Liver (tissue), 9 donors: Measurements from ENCODE around the gene SCGB1C2. TPM values are rescaled to one million over a fixed set of nuclear protein-coding genes. Genes with fewer than 3 reads are reported as not detected.

Experiments used
- DNase-seq: peaks from one replicate; pipeline ENCODE4 v3.0.0-alpha.2; 2017; ENCODE audit warnings: low spot score
- H3K27ac ChIP-seq, 2 donors: one replicate each; pipeline ENCODE4 v1.7.0; 2013; ENCODE audit warnings: inconsistent platforms in 2 of 2, low read length in 2 of 2, control low read depth in 1 of 2, low read depth in 1 of 2, mild to moderate bottlenecking in 1 of 2
- H3K27me3 ChIP-seq, 4 donors: one replicate each; pipeline versions ENCODE4 v1.6.1 to v1.7.0; 2013; ENCODE audit warnings: low read length in 3 of 4, inconsistent platforms in 1 of 4, mild to moderate bottlenecking in 1 of 4, moderate library complexity in 1 of 4; ENCODE audit not compliant: control insufficient read depth in 4 of 4, insufficient read depth in 4 of 4
- H3K36me3 ChIP-seq, 4 donors: one replicate each; pipeline versions ENCODE4 v1.6.1 to v1.7.0; 2013; ENCODE audit warnings: low read length in 3 of 4, mild to moderate bottlenecking in 3 of 4, low read depth in 1 of 4, moderate library complexity in 1 of 4; ENCODE audit not compliant: control insufficient read depth in 4 of 4, insufficient read depth in 3 of 4
- H3K4me1 ChIP-seq, 4 donors: one replicate each; pipeline versions ENCODE4 v1.6.1 to v1.7.0; 2013; ENCODE audit warnings: low read length in 3 of 4, mild to moderate bottlenecking in 3 of 4, moderate library complexity in 1 of 4; ENCODE audit not compliant: control insufficient read depth in 4 of 4, insufficient read depth in 4 of 4
- H3K4me3 ChIP-seq, 3 donors: one replicate each; pipeline versions ENCODE4 v1.6.1 to v1.7.0; 2013; ENCODE audit warnings: low read length in 3 of 3, control low read depth in 1 of 3, low read depth in 1 of 3, mild to moderate bottlenecking in 1 of 3
- H3K9ac ChIP-seq, 2 donors: one replicate each; pipeline ENCODE4 v1.7.0; 2013; ENCODE audit warnings: low read length in 2 of 2, mild to moderate bottlenecking in 2 of 2, moderate library complexity in 2 of 2, control low read depth in 1 of 2, low read depth in 1 of 2
- H3K9me3 ChIP-seq, 4 donors: one replicate each; pipeline versions ENCODE4 v1.6.1 to v1.7.0; 2013; ENCODE audit warnings: low read length in 3 of 4; ENCODE audit not compliant: control insufficient read depth in 4 of 4
- ATF3 ChIP-seq: IDR thresholded peaks from 2 replicates; pipeline ENCODE4 v1.6.1; 2016; ENCODE audit warnings: antibody characterized with exemption
- EGR1 ChIP-seq, 2 donors: IDR thresholded peaks; 2 replicates each; pipeline ENCODE4 v1.6.1; 2016 to 2018; ENCODE audit warnings: antibody characterized with exemption in 2 of 2, low read depth in 2 of 2
- FOXA1 ChIP-seq: IDR thresholded peaks from 2 replicates; pipeline ENCODE4 v1.6.1; 2016; ENCODE audit warnings: antibody characterized with exemption
- FOXA2 ChIP-seq: IDR thresholded peaks from 2 replicates; pipeline ENCODE4 v1.6.1; 2016; ENCODE audit warnings: antibody characterized with exemption
- GABPA ChIP-seq, 2 donors: IDR thresholded peaks in 1 of 2; conservative IDR thresholded peaks in 1 of 2; 2 replicates each; pipeline ENCODE4 v1.6.1; 2016; ENCODE audit warnings: antibody characterized with exemption in 2 of 2, mild to moderate bottlenecking in 1 of 2, moderate library complexity in 1 of 2
- HNF4A ChIP-seq, 2 donors: conservative IDR thresholded peaks; 2 replicates each; pipeline ENCODE4 v1.6.1; 2016; ENCODE audit warnings: antibody characterized with exemption in 2 of 2, mild to moderate bottlenecking in 2 of 2
- HNF4G ChIP-seq: IDR thresholded peaks from 2 replicates; pipeline ENCODE4 v1.6.1; 2016; ENCODE audit warnings: antibody characterized with exemption
- JUND ChIP-seq, 2 donors: IDR thresholded peaks; 2 replicates each; pipeline ENCODE4 v1.6.1; 2016; ENCODE audit warnings: antibody characterized with exemption in 2 of 2
- MAX ChIP-seq: IDR thresholded peaks from 2 replicates; pipeline ENCODE4 v1.6.1; 2016; ENCODE audit warnings: antibody characterized with exemption
- NR2F2 ChIP-seq: IDR thresholded peaks from 2 replicates; pipeline ENCODE4 v1.6.1; 2016; ENCODE audit warnings: antibody characterized with exemption
- RAD21 ChIP-seq, 2 donors: IDR thresholded peaks; 2 replicates each; pipeline ENCODE4 v1.6.1; 2016; ENCODE audit warnings: antibody characterized with exemption in 2 of 2, mild to moderate bottlenecking in 2 of 2
- REST ChIP-seq: IDR thresholded peaks from 2 replicates; pipeline ENCODE4 v1.6.1; 2016; ENCODE audit warnings: antibody characterized with exemption, mild to moderate bottlenecking
- RXRA ChIP-seq, 2 donors: IDR thresholded peaks; 2 replicates each; pipeline ENCODE4 v1.6.1; 2017 to 2018; ENCODE audit warnings: antibody characterized with exemption in 2 of 2, mild to moderate bottlenecking in 1 of 2
- TAF1 ChIP-seq: conservative IDR thresholded peaks from 2 replicates; pipeline ENCODE4 v1.6.1; 2016; ENCODE audit warnings: antibody characterized with exemption, mild to moderate bottlenecking
- YY1 ChIP-seq: IDR thresholded peaks from 2 replicates; pipeline ENCODE4 v1.6.1; 2016; ENCODE audit warnings: antibody characterized with exemption, mild to moderate bottlenecking
- ZBTB33 ChIP-seq: IDR thresholded peaks from 2 replicates; pipeline ENCODE4 v1.6.1; 2016; ENCODE audit warnings: antibody characterized with exemption
- WGBS: extraction: QIAGEN DNeasy Blood & Tissue Kit; methylation state at CpG from one replicate; pipeline ENCODE4 v1.1.7; 2013; 5-methylcytosine and 5-hydroxymethylcytosine counted together
- polyA plus RNA-seq, 2 donors: library from polyadenylated mRNA; stranded (reverse) in 1 of 2; unstranded in 1 of 2; fragments of 200-250 nt in 1 of 2; fragments of >200 nt in 1 of 2; fragmentation: Nextera tagmentation in 1 of 2; extraction: Ambion mirVana in 1 of 2; gene quantifications; one replicate each; pipeline versions ENCODE4 v1.2.1 to v1.2.3, GENCODE V29; 2013 to 2015
- total RNA-seq, 2 donors: library from RNA; depleted of rRNA; stranded (reverse); fragments of >200 nt; gene quantifications; one replicate each; pipeline ENCODE4 v1.2.3, GENCODE V29; 2014
- donor health status: healthy.
- donor health status: healthy.
- donor health status: healthy.
- donor health status: healthy.
- donor health status: healthy.

SCGB1C2 gene
- total and polyA plus RNA-seq, 4 donors: not detected

- H3K9me3 ChIP-seq: no peaks in the 10 kb centered on the region
- no peaks in the 10 kb centered on the region for H3K27me3 ChIP-seq
- H3K4me3 ChIP-seq: no peak overlapping the region
- no peak for DNase-seq
- no peak overlapping the region for H3K27ac ChIP-seq
- 98% methylated on average over 7 of the region's 7 CpGs for WGBS
- H3K4me1 ChIP-seq: no peaks in the 10 kb centered on the region
- no peaks in the 10 kb centered on the region for H3K36me3 ChIP-seq
- TF ChIP-seq ZBTB33 (no peak), FOXA2 (no peak), HNF4A (conservative IDR thresholded peaks at IDR 0.05) (no peak), EGR1 (IDR thresholded peaks at IDR 0.05; ENCODE audit: low read depth in 2 of 2) (no peak), ATF3 (no peak), NR2F2 (no peak), RAD21 (IDR thresholded peaks at IDR 0.05) (no peak), TAF1 (no peak), FOXA1 (no peak), YY1 (no peak), JUND (IDR thresholded peaks at IDR 0.05) (no peak), MAX (no peak), HNF4G (no peak), REST (no peak), RXRA (IDR thresholded peaks at IDR 0.05) (no peak)
- H3K9ac ChIP-seq: no peak overlapping the region
Observed at GRCh38 chr17:158379-158778, 21.0 kb downstream of the SCGB1C2 start.

GRCh38 chr17:159609-160008, 22.2 kb downstream of the SCGB1C2 start:
- Histone ChIP-seq H3K36me3 (no peaks in the 10 kb centered on the region), H3K27me3 (no peaks in the 10 kb centered on the region), H3K9ac (no peak overlapping the region), H3K4me1 (no peaks in the 10 kb centered on the region), H3K9me3 (no peaks in the 10 kb centered on the region), H3K27ac (no peak overlapping the region), H3K4me3 (no peak overlapping the region)
- DNase-seq: no peak
- 95% methylated on average over 15 of the region's 15 CpGs for WGBS
- TF ChIP-seq ZBTB33 (no peak), EGR1 (IDR thresholded peaks at IDR 0.05; ENCODE audit: low read depth in 2 of 2) (no peak), REST (no peak), MAX (no peak), HNF4A (conservative IDR thresholded peaks at IDR 0.05) (no peak), JUND (IDR thresholded peaks at IDR 0.05) (no peak), GABPA (IDR thresholded peaks at IDR 0.05 in 1 of 2, conservative IDR thresholded peaks at IDR 0.05 in 1 of 2) (no peak), FOXA1 (no peak), NR2F2 (no peak)
